HG03469 (cell line): Measurements from ENCODE around the gene ADGB.

Experiments
- ATAC-seq: cut with Tn5 transposase; IDR thresholded peaks from one replicate; pipeline ENCODE4 v1.9.1; 2021; ENCODE audit warnings: mild to moderate bottlenecking, moderate library complexity, moderate number of reproducible peaks; ENCODE audit not compliant: unreplicated experiment

Gene ADGB

DNA sequence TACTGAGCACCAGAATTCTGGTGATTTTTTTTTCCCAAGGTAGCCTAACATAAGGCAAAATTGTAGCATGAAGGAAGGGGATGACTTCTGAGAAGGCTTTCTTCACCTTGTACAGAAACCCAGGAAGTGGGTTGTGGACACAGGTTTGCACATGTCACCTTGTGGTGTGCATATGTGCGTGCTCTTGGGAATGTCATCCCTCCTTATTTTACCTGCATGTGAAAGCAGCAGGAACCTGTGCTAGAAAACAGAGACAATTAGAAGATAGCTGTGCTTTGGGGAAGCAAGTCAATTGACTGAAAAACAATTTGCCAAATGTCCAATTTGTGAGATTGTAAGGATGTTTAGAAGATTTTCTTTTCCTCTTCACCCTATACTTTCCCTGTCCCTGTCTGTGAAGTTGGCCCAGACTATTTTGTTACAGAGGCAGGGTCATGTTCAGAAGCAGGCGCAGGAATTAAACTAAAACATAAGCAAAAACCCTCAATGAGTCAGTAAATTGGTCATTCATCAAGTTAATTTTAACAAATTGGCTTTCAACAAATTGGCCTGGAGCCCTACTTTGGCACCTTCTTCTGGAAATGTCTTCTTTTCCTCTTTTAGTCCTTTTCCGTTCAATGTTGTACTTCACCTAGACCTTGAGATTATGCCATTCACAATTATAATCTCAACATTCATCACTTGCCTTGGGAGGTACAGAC lies 261.2 kb downstream of the ADGB start:
- ATAC-seq: no peak

DNA sequence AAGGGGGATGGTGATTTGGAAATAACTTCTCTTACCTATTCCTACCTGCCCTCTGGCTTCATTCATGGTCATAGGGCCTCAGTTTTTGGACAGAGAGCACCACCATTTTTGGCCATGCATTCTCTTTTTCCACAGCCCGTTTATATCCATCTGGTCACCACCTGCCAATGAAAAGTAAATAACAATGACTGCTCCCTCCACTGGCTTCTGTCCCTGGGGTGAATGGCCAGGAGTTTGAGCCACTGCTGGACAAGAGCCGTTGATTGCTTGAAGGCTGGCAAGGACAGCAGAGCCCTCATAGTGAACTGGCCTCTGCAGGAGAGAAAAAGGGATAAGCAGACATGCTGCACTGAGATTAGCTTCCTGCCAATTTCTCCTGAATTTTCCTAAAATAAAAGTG lies 261.8 kb downstream of the ADGB start:
- ATAC-seq: no peak

GRCh38 chr6:146861029-146861563 lies 262.3 kb downstream of the ADGB start:
- no peak for ATAC-seq

DNA sequence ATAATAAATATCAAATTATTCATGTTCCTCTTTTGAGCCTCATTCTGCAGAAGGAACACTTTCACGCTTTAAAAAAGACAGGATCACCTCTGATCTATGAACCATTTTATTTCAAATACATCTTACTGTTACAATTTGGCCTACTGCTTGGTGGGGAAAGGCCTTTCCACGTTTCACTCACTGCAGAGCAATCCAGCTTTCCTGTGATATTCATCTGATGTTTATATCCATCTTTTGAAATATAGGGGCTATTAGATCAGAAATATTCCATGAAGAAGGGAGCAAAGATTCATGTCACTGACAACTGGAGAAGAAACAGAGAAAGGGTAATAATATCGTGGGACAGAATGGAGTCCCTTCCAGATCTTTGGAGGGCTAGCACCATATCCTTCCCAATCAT lies 262.9 kb downstream of the ADGB start:
- no peak for ATAC-seq

DNA sequence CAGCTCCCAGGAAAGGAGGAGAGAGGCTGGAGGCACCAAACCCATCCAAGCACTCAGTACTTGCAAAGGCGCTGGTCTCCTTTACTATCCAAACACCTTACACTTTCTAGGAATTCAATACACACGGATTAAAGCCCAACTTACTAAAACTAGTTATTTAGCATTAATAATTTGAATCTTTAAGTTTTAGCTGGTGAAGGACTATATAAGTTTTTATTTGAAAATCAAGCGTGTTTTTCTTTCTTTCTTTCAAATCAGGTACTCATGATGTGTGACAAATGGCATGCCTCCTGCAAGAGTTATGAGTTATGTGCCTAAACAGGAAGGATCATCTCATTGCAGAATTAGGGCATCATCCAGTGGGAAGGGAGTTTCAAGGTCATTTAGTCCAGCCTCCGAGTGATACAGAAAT lies 263.7 kb downstream of the ADGB start:
- ATAC-seq: no peak

- no peak for ATAC-seq
Observed at GRCh38 chr6:146864300-146864699, 265.5 kb downstream of the ADGB start.

GRCh38 chr6:146864885-146865284 lies 266.1 kb downstream of the ADGB start:
- ATAC-seq: no peak
